ENCODE measurements around the gene KLHL35. TPM values are rescaled to one million over a fixed set of nuclear protein-coding genes. Genes with fewer than 3 reads are reported as not detected.

Gene KLHL35
- total and polyA plus RNA-seq, 2 of the 4 experiments (the other 2 are of a cell fraction) = 1.6 to 3.3 TPM

GRCh38 chr11:75445315-75445953, 12.4 kb upstream of the KLHL35 start:
- Histone ChIP-seq H3K18ac (ENCODE audit: low read depth, low read length) (no peak overlapping the region), H4K20me1 (ENCODE audit: insufficient read depth, low read length) (no peaks in the 10 kb centered on the region), H2BK5ac (ENCODE audit: low read depth, low read length, poor library complexity, severe bottlenecking) (no peak overlapping the region), H3K36me3 (ENCODE audit: control insufficient read depth, insufficient read depth, low read length) (no peaks in the 10 kb centered on the region), H2BK15ac (ENCODE audit: low read depth, low read length) (no peak overlapping the region), H3K9ac (ENCODE audit: low read depth, low read length) (no peak overlapping the region), H3K14ac (replicated peaks; ENCODE audit: low read depth, low read length) (no peak overlapping the region), H3K4ac (ENCODE audit: low read depth, low read length) (no peak overlapping the region), H2BK120ac (ENCODE audit: low read depth, low read length) (no peak overlapping the region), H3K4me3 (ENCODE audit: insufficient read depth, low read depth, low read length) (no peak overlapping the region), H2AFZ (replicated peaks; ENCODE audit: low read length, poor library complexity) (no peak overlapping the region), H3K27ac (ENCODE audit: insufficient read depth, low read length) (no peak overlapping the region), H4K8ac (ENCODE audit: low read depth in 2 of 2, low read length in 2 of 2) (no peak overlapping the region), H4K5ac (ENCODE audit: low read depth, low read length) (no peak overlapping the region), H3K79me1 (ENCODE audit: low read depth in 1 of 2, low read length in 2 of 2) (no peaks in the 10 kb centered on the region), H2BK20ac (ENCODE audit: low read depth, low read length) (no peak overlapping the region), H3K9me1 (ENCODE audit: insufficient read depth, low read length) (no peaks in the 10 kb centered on the region), H3K4me1 (ENCODE audit: control insufficient read depth, insufficient read depth, low read length) (no peaks in the 10 kb centered on the region), H3K56ac (ENCODE audit: extremely low read depth, insufficient read depth, low read length) (no peak overlapping the region), H4K91ac (ENCODE audit: insufficient read depth, low read depth, low read length) (no peak overlapping the region), H3K9me3 (ENCODE audit: control insufficient read depth, insufficient read depth, low read length) (no peaks in the 10 kb centered on the region), H3K27me3 (ENCODE audit: control insufficient read depth, insufficient read depth, low read length) (peaks cover 3% of the 10 kb centered on the region; the same call in 1 of the 2 replicates), H3K4me2 (ENCODE audit: low read depth, low read length) (no peak overlapping the region), H2AK9ac (replicated peaks; ENCODE audit: low read depth, low read length, poor library complexity) (peak overlapping the region; percentile 2), H2AK5ac (ENCODE audit: low read depth, low read length) (no peak overlapping the region), H3K23ac (ENCODE audit: low read depth, low read length) (no peak overlapping the region)
- no TSS peak for BruUV-seq (replicated peaks)
- intact Hi-C loops (cut with micrococcal nuclease) (loop anchor here (1.0 to 5.0 kb wide), 2 partner anchors 87 to 422 kb away; no protein-coding TSS in a partner anchor), in situ Hi-C loops (cut with MboI; ENCODE audit: low sequenced_read_pairs) (loop anchor here (5.0 kb wide), 1 partner anchor 87 kb away; no protein-coding TSS in a partner anchor), dilution Hi-C loops (cut with HindIII; ENCODE audit: low sequenced_read_pairs, unreplicated experiment) (no loop called here)
- DNase-seq (peak; percentile 41), ATAC-seq (ENCODE audit: low read depth) (peak; percentile 99)
- CTCF ChIA-PET = interaction anchor here (0.7 to 3.1 kb wide), 5 partner anchors 23 to 87 kb away, joined by 3 to 24 read pairs (median 4); partner anchors contain the start of gene RPS3
- 0% methylated on average over 1 of the region's 6 CpGs; no CpG with 5 or more reads in 1 of the 2 experiments for WGBS, 2 experiments (ENCODE audit: extremely low coverage in 2 of 2, insufficient read length in 1 of 2)
- POLR2A ChIA-PET (ENCODE audit: unreplicated experiment) = no interaction called here
- TF ChIP-seq POLR2A (IDR thresholded peaks at IDR 0.05; ENCODE audit: low read depth, low read length) (peak; percentile 63; the same call in 1 of the 2 replicates), CHD1 (IDR thresholded peaks at IDR 0.05; ENCODE audit: low read depth, low read length) (no peak; the same call in 1 of the 2 replicates), CTCF (conservative IDR thresholded peaks at IDR 0.05; ENCODE audit: low read depth, low read length) (peak; percentile 95), CEBPB (IDR thresholded peaks at IDR 0.05; ENCODE audit: low read depth, low read length) (no peak), MAZ (IDR thresholded peaks at IDR 0.05; ENCODE audit: borderline replicate concordance, low read depth, low read length) (peak; percentile 46; the same call in 1 of the 2 replicates), MAFK (IDR thresholded peaks at IDR 0.05; ENCODE audit: low read depth, low read length) (no peak), FOS (IDR thresholded peaks at IDR 0.05; ENCODE audit: low read depth, low read length) (no peak), BHLHE40 (IDR thresholded peaks at IDR 0.05; ENCODE audit: low read depth, low read length) (no peak), SMC3 (IDR thresholded peaks at IDR 0.05; ENCODE audit: low read depth, low read length) (peak; percentile 98), RAD21 (IDR thresholded peaks at IDR 0.05; ENCODE audit: low read length) (peak; percentile 100), RFX5 (IDR thresholded peaks at IDR 0.05; ENCODE audit: low read depth, low read length) (no peak), USF2 (IDR thresholded peaks at IDR 0.05; ENCODE audit: low read depth, low read length) (no peak), RCOR1 (IDR thresholded peaks at IDR 0.05; ENCODE audit: insufficient replicate concordance, low read length) (no peak), MXI1 (IDR thresholded peaks at IDR 0.05; ENCODE audit: borderline replicate concordance, low read depth, low read length) (no peak), ELK1 (IDR thresholded peaks at IDR 0.05; ENCODE audit: borderline replicate concordance, low read depth, low read length) (no peak)

All from IMR-90 (cell line).